HEK293 (cell line): ENCODE data around the gene KLK1.
A peak's percentile ranks its signal among the peaks of the same experiment; 100 is the strongest.

Experiments
- CTCF ChIA-PET: fragments of 350-600 bp; formaldehyde crosslinking; extraction: SDS; loops from one replicate; lab custom pipeline; 2021; ENCODE audit warnings: antibody characterized with exemption; lab: Yijun Ruan, JAX
- POLR2A ChIA-PET: fragments of 300-600 bp; formaldehyde crosslinking; extraction: SDS; loops from one replicate; lab custom pipeline; 2020; ENCODE audit warnings: antibody characterized with exemption, inconsistent platforms; lab: Yijun Ruan, JAX
- H3K27ac ChIP-seq: fragments of 200-500 bp; sonication (Bioruptor generic); 2 replicates; pipeline ENCODE4 v1.5.1; 2014; ENCODE audit warnings: low read depth, low read length, control low read depth, inconsistent platforms; ENCODE audit errors: extremely low read depth
- H3K36me3 ChIP-seq, 2 experiments: fragments of 200-500 bp in 1 of 2; sonication (Bioruptor generic) in 1 of 2; 1 replicate in 1 of 2; 2 replicates in 1 of 2; pipeline ENCODE4 v1.5.1; 2014 to 2017; ENCODE audit warnings: inconsistent platforms in 2 of 2, low read length in 2 of 2; ENCODE audit not compliant: control insufficient read depth in 2 of 2, insufficient read depth in 1 of 2
- H3K4me1 ChIP-seq: fragments of 200-500 bp; sonication (Bioruptor generic); 2 replicates; pipeline ENCODE4 v1.5.1; 2014; ENCODE audit warnings: mild to moderate bottlenecking, low read length, inconsistent platforms; ENCODE audit not compliant: control insufficient read depth, insufficient read depth
- H3K4me3 ChIP-seq: 2 replicates; pipeline ENCODE4 v1.5.1; 2011; ENCODE audit warnings: low read depth, mild to moderate bottlenecking, control low read depth, low read length, moderate library complexity
- H3K9me3 ChIP-seq: fragments of 200-500 bp; sonication (Bioruptor generic); 2 replicates; pipeline ENCODE4 v1.5.1; 2014; ENCODE audit warnings: low read depth, low read length, inconsistent platforms; ENCODE audit not compliant: control insufficient read depth, insufficient read depth
- KLF17 ChIP-seq: fragments of 450-650 bp; formaldehyde crosslinking; IDR thresholded peaks from 2 replicates; pipeline ENCODE4 v1.5.1; 2016; ENCODE audit warnings: missing biosample characterization, missing genetic modification characterization
- KLF8 ChIP-seq: fragments of 450-650 bp; formaldehyde crosslinking; IDR thresholded peaks from 2 replicates; pipeline ENCODE4 v1.5.1; 2016; ENCODE audit warnings: missing biosample characterization, missing genetic modification characterization
- KLF9 ChIP-seq: fragments of 450-650 bp; formaldehyde crosslinking; IDR thresholded peaks from 2 replicates; pipeline ENCODE4 v1.5.1; 2016; ENCODE audit warnings: missing biosample characterization, missing genetic modification characterization, low read depth
- SCRT2 ChIP-seq: fragments of 450-650 bp; formaldehyde crosslinking; IDR thresholded peaks from 2 replicates; pipeline ENCODE4 v1.5.1; 2016; ENCODE audit warnings: missing biosample characterization, missing genetic modification characterization
- SETDB1 ChIP-seq: IDR thresholded peaks from one replicate; pipeline ENCODE4 v1.6.1; 2017; ENCODE audit warnings: mild to moderate bottlenecking, low read length, moderate library complexity, mixed read lengths; ENCODE audit not compliant: insufficient read length
- YY2 ChIP-seq: fragments of 450-650 bp; formaldehyde crosslinking; IDR thresholded peaks from 2 replicates; pipeline ENCODE4 v1.5.1; 2016; ENCODE audit warnings: missing biosample characterization, missing genetic modification characterization
- ZBTB49 ChIP-seq: fragments of 450-650 bp; formaldehyde crosslinking; IDR thresholded peaks from 2 replicates; pipeline ENCODE4 v1.5.1; 2016; ENCODE audit warnings: missing biosample characterization, missing genetic modification characterization, low read depth
- ZBTB6 ChIP-seq: fragments of 450-650 bp; formaldehyde crosslinking; IDR thresholded peaks from 2 replicates; pipeline ENCODE4 v1.5.1; 2017; ENCODE audit warnings: missing biosample characterization, missing genetic modification characterization
- ZFHX2 ChIP-seq: fragments of 450-650 bp; formaldehyde crosslinking; conservative IDR thresholded peaks from 2 replicates; pipeline ENCODE4 v1.5.1; 2016; ENCODE audit warnings: missing biosample characterization, missing genetic modification characterization
- ZNF184 ChIP-seq: fragments of 450-650 bp; IDR thresholded peaks from 2 replicates; pipeline ENCODE4 v1.5.1; 2018; ENCODE audit warnings: missing biosample characterization, mild to moderate bottlenecking, missing genetic modification characterization
- ZNF24 ChIP-seq: fragments of 450-650 bp; formaldehyde crosslinking; IDR thresholded peaks from 2 replicates; pipeline ENCODE4 v1.5.1; 2016; ENCODE audit warnings: missing biosample characterization, missing genetic modification characterization
- ZNF341 ChIP-seq: fragments of 450-650 bp; formaldehyde crosslinking; IDR thresholded peaks from 2 replicates; pipeline ENCODE4; 2016; ENCODE audit warnings: low read depth, missing biosample characterization, missing genetic modification characterization
- ZNF513 ChIP-seq: fragments of 450-650 bp; IDR thresholded peaks from 2 replicates; pipeline ENCODE4 v1.5.1; 2018; ENCODE audit warnings: missing biosample characterization, missing genetic modification characterization
- ZNF621 ChIP-seq: fragments of 450-650 bp; formaldehyde crosslinking; IDR thresholded peaks from 2 replicates; pipeline ENCODE4 v1.5.1; 2017; ENCODE audit warnings: missing biosample characterization, missing genetic modification characterization
- ZNF664 ChIP-seq: fragments of 450-650 bp; formaldehyde crosslinking; IDR thresholded peaks from 2 replicates; pipeline ENCODE4 v1.5.1; 2016; ENCODE audit warnings: missing biosample characterization, missing genetic modification characterization
- ZNF670 ChIP-seq: fragments of 450-650 bp; formaldehyde crosslinking; IDR thresholded peaks from 2 replicates; pipeline ENCODE4 v1.5.1; 2016; ENCODE audit warnings: missing biosample characterization, missing genetic modification characterization, low read depth
- ZSCAN18 ChIP-seq: fragments of 450-650 bp; formaldehyde crosslinking; IDR thresholded peaks from 2 replicates; pipeline ENCODE4 v1.5.1; 2016; ENCODE audit warnings: missing biosample characterization, missing genetic modification characterization
- ZSCAN4 ChIP-seq: fragments of 450-650 bp; formaldehyde crosslinking; IDR thresholded peaks from 2 replicates; pipeline ENCODE4 v1.5.1; 2017; ENCODE audit warnings: missing biosample characterization, missing genetic modification characterization

KLK1 gene

GRCh38 chr19:50843205-50843604 is 19.6 kb upstream of the KLK1 start (continued):
- TF ChIP-seq KLF17 (no peak), ZBTB6 (tag by site-specific recombination) (no peak), KLF9 (no peak), KLF8 (tag by site-specific recombination) (no peak), ZNF24 (tag by site-specific recombination) (no peak), ZSCAN4 (no peak), ZNF664 (no peak), ZFHX2 (tag by site-specific recombination) (no peak), SCRT2 (tag by site-specific recombination) (peak; percentile 67), SETDB1 (peak; percentile 47), ZNF184 (no peak), ZNF670 (tag by site-specific recombination) (no peak)

GRCh38 chr19:50842130-50842529 is 18.5 kb upstream of the KLK1 start:
- TF ChIP-seq ZNF621 (tag by site-specific recombination) (no peak), ZNF341 (tag by site-specific recombination) (no peak), ZBTB49 (tag by site-specific recombination) (no peak), YY2 (tag by site-specific recombination) (no peak), ZNF184 (no peak), ZNF670 (tag by site-specific recombination) (no peak), ZSCAN18 (tag by site-specific recombination) (no peak), ZNF513 (no peak)
- no peak overlapping the region for H3K4me3 ChIP-seq
- ChIA-PET POLR2A (no interaction called here), CTCF (no interaction called here)
- H3K27ac ChIP-seq: no peak overlapping the region
- H3K36me3 ChIP-seq: no peaks in the 10 kb centered on the region
- H3K9me3 ChIP-seq: no peaks in the 10 kb centered on the region
- H3K4me1 ChIP-seq: peaks cover 15% of the 10 kb centered on the region
